T-helper 9 cell (primary cell): ENCODE measurements around the gene DVL1.

ENCODE experiments used
- DNase-seq: peaks from one replicate; pipeline ENCODE4 v3.0.0-alpha.2; 2020

DVL1 gene

GRCh38 chr1:1355416-1355815, 6.2 kb upstream of the DVL1 start:
- DNase-seq, result no peak

- no peak for DNase-seq
Measured at GRCh38 chr1:1354271-1355247, 5.3 kb upstream of the DVL1 start.

- no peak for DNase-seq
Measured at GRCh38 chr1:1353389-1354151, 4.4 kb upstream of the DVL1 start.

- no peak for DNase-seq
Measured at GRCh38 chr1:1352786-1353388, 3.7 kb upstream of the DVL1 start.

- no peak for DNase-seq
Measured at GRCh38 chr1:1351511-1352427, 2.6 kb upstream of the DVL1 start.

GRCh38 chr1:1348420-1349255, 580 bp downstream of the DVL1 start:
- no peak for DNase-seq

DNA sequence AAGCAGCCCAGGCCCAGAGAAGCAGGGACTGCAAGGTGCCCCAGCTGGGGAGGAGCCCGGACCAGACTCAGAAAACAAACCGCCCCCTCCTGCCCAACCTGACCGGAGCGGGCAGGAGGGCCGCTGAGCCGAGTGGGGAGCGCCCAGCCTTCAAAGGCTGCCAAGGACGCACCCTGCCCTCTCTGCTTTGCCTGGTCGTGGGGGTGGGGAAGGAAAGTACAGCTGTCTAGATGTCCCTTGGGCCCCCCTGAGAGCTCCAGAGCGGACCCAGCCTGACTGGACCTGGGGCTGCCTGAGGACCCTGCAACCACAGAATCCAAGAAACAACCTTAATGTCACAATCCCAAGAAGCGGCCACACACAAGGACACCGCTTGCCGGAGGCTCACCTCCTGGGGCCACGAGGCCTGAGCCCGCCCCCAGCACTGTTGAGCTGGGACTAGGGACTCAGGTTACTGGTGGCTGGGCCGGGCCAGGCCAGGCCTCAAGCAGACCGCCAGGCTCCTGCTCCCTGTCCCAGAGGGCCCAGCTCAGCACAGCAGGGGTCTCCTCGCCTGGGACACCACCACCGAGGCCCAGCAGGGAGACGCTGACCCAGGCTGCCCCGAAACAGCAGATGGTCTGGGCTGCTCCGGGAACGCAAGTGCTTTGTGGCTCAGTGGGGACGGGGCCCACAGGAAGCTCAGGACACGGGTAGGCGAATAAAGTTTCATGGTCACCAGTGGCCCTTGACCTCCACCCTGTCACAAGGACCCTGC, 1.4 kb downstream of the DVL1 start:
- no peak for DNase-seq

- DNase-seq, result no peak
Measured at GRCh38 chr1:1347026-1347595, 2.1 kb downstream of the DVL1 start.

DNA sequence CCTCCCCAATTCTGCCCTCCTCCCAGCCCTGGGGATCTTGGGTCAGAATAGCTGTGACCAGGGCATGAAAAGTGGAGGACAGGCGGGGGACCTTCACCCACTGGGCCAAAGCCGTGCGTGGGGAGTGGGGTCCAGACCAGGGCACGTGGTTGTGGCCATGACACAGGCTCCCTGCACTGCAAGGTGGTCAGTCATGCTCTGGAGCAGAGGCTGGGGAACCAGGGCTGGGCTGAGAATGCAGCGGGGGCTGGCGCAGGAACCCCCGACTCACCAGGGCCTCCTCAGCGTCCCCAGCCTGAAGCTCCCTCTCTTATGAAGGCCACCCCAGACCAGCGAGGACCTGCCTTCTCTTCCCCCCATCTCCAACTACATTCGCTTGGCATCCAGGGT, 2.7 kb downstream of the DVL1 start:
- no peak for DNase-seq

DNA sequence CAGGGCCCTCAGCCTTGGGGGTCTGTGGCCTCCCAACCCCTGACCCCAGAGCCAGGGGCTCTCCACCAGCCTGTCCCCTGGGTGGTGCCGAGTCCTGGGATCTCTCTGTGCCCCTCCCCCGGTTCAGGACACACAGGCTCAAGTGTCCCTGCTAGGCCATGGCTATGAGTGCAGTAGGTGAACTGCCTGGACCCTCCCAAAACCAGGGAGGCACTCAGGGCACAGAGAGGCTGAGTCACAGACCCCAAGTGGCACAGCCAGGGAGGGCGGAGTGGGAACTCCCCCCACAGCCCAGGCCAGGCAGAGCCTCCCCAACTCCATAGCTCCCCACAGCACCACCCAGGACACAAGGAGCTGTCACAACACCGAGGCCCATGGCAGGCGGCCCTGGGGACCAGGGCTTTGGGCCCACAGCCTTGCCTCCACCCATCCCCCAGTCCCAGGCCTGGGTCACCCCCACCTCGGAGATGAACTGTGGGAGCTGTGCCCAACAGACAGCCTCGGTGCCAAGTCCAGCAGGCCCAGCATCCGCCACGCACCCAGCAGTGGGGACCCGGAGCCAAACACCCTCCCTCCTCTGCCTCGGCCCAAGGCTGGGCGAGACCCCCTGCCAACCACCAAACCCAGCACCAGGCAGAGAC, 3.2 kb downstream of the DVL1 start:
- no peak for DNase-seq

DNA sequence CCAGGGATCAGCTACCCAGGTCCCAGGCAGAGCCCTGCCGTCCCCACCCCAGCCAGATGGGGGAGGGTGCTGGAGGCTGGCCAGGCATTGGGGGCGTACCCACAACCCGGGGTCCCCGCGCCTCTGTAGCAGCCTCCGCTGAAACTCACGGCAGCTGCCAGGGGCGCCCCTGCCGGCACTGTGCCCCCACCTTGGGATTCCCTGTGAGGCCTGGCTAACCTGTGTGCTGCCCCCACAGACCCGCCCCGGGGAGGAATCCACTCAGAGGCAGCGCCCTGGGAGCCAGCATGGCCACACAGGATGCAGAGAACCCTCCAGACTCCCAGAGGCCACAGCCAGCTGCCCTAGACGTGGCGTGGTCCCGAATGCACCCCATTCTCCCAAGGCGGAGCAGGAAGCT, 3.8 kb downstream of the DVL1 start:
- DNase-seq, result no peak

GRCh38 chr1:1344655-1345361, 4.4 kb downstream of the DVL1 start:
- no peak for DNase-seq

DNA sequence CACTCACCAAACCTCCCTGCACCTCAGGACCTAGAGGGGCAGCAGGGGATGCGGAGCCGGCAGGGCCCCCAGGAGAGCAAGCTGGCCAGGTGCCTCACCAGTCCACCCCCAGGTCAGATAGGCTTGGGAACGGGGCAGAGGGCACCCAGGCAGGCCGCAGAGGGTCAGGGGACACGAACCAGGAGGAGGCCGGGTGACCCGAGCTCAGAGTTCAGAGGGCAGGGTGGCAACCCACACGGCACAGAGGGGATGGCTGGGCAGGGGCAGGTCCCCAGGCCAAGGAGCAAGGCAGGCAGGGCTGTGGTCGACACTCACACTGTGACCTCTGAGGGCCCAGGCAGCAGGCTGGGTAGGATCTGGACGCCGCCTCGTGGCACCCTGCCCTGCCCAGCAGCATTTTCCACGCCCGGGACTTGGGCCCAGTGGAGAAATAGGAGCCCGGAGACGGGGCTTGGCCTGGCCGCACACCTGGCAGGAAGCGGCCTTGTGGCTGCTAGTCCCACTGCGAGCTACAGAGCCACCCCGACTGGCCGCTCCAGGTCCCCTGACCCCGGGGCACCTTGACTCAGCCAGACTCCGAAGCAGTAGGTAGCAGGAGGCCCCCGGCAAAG, 5.3 kb downstream of the DVL1 start:
- DNase-seq, result no peak

DNA sequence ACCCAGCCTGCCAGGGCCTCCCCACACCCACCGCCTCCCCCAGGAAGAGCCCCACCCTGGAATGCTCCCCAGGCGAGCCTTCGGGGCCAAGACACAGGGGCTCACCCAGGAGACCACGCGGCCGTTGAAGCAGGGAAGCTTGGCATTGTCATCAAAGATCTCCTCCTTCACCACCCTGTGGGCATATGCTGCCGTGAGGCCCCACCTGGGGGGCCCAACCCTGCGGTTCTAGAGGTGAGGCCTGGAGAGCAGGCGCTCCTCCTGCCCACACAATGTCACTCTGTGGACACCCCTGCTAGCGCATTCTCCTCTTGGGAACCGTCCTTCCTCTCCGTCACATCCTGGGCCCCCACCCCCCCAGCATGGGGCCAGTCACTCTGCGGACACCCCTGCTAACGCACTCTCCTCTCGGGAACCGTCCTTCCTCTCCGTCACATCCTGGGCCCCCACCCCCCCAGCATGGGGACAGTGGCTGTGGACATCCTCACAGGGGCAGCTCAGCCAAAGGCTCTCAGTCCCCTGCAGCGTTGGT, 6.6 kb downstream of the DVL1 start:
- no peak for DNase-seq

DNA sequence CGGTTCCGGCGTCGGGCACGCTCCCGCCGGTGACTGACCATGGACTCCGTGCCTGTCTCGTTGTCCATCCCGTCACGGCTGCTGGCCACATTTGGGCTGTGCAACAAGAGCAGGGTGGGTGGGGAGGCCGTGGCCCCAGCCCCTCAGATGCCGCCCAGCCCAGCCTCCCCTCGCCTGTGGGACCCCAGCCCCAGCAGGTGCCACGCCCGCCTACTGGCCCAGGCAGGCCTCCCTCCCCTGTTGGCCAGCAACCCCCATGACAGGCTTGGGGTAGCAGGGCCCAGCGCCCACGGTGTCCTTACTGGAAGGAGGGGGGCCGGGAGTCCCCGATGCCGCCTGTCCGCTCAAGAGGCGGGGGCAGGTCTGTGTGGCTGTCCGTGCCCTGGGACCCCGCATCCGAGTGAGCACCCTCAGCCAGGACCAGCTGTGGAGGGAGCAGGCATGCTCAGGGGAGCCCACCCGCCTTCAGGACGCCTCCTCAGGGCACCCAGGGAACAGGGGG, 7.1 kb downstream of the DVL1 start:
- DNase-seq, result no peak

GRCh38 chr1:1341549-1342021, 7.6 kb downstream of the DVL1 start:
- DNase-seq, result no peak

DNA sequence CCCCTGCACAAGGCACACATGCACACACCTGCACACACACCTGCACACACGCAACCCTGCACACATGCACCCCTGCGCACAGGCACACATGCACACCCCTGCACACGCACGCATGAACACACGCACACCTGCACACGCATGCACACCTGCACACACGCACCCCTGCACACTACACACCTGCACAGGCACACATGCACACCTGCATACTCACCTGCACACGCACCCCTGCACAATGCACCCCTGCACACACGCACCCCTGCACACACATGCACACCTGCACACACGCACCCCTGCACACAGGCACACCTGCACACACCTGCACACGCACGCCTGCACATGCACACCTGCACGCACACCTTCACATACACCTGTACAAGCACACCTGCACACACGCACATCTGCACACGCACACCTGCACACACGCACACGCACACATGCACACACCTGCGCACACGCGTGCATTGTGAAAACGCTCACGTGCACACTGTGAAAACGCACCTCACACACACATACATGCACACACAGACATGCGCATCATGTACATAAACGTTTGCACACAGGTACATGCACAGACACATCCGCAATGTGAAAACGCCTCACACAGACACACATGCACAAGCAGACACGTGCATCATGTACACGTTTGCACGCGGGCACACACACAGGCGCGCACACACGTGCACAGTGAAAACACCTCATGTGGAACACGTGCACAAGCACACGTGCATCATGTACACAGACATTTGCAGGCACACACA, 8.2 kb downstream of the DVL1 start:
- no peak for DNase-seq
